Mucosa of descending colon (tissue), 3 donors: ENCODE measurements around the gene SMIM41. TPM values are rescaled to one million over a fixed set of nuclear protein-coding genes. Genes with fewer than 3 reads are reported as not detected.

Source experiments
- ATAC-seq: fragments of 200-7000 bp; cut with Tn5 transposase; one replicate; pipeline ENCODE4 v1.9.1; 2020; ENCODE audit warnings: mild to moderate bottlenecking, moderate library complexity
- DNase-seq, 3 donors: peaks; one replicate each; pipeline ENCODE4 v3.0.0-alpha.2; 2020
- H3K36me3 ChIP-seq: fragments of 200-600 bp; one replicate; pipeline ENCODE4 v1.8.0; 2021; ENCODE audit warnings: low read depth, mild to moderate bottlenecking
- H3K4me1 ChIP-seq: fragments of 200-600 bp; one replicate; pipeline ENCODE4 v1.8.0; 2021; ENCODE audit warnings: low read depth, mild to moderate bottlenecking
- H3K4me3 ChIP-seq: fragments of 200-600 bp; one replicate; pipeline ENCODE4 v1.8.0; 2021; ENCODE audit warnings: mild to moderate bottlenecking
- H3K9me3 ChIP-seq: fragments of 200-600 bp; one replicate; pipeline ENCODE4 v1.8.0; 2021; ENCODE audit warnings: mild to moderate bottlenecking
- intact Hi-C, 2 donors: fragments of 100-400 bp; cut with DNase I in 1 of 2; cut with micrococcal nuclease in 1 of 2; formaldehyde crosslinking; loops; one replicate each; pipeline versions ENCODE4 v1.11.0 to v1.11.1; 2022; cut with DNase I, micrococcal nuclease
- total RNA-seq, 3 donors: library from RNA; stranded (reverse); fragmentation: NEBNext Ultra II Directional in 2 of 3; extraction: Animal tissue kit (Norgen Biotek cat#: 25700) in 2 of 3; gene quantifications; one replicate each; pipeline versions ENCODE4 v1.2.1 to v1.2.4, GENCODE V29; 2021 to 2023
- TF ChIP-seq, protein P1 (sequence below): fragments of 200-600 bp; IDR thresholded peaks from one replicate; pipeline ENCODE4 v1.8.0; 2022; ENCODE audit warnings: antibody characterized with exemption, mild to moderate bottlenecking
- donor health status: DM: no; HTN: no; CAD: no; lungs with moderate emphysema.
- donor health status: DM: no; HTN: no; CAD: no.
- donor health status: DM: no; HTN: yes; CAD: no.

The SMIM41 gene
- total RNA-seq, 3 donors from 2014 or later = 0.32 to 0.41 TPM; not detected in 1

- ATAC-seq (peak; percentile 35), DNase-seq (peak; percentile 71 to 83 (median 79))
- H3K4me1 ChIP-seq = peaks cover 28% of the 10 kb centered on the region
- TF ChIP-seq, protein P1, sequence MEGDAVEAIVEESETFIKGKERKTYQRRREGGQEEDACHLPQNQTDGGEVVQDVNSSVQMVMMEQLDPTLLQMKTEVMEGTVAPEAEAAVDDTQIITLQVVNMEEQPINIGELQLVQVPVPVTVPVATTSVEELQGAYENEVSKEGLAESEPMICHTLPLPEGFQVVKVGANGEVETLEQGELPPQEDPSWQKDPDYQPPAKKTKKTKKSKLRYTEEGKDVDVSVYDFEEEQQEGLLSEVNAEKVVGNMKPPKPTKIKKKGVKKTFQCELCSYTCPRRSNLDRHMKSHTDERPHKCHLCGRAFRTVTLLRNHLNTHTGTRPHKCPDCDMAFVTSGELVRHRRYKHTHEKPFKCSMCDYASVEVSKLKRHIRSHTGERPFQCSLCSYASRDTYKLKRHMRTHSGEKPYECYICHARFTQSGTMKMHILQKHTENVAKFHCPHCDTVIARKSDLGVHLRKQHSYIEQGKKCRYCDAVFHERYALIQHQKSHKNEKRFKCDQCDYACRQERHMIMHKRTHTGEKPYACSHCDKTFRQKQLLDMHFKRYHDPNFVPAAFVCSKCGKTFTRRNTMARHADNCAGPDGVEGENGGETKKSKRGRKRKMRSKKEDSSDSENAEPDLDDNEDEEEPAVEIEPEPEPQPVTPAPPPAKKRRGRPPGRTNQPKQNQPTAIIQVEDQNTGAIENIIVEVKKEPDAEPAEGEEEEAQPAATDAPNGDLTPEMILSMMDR = no peak
- H3K9me3 ChIP-seq = no peaks in the 10 kb centered on the region
- intact Hi-C loops = no loop called here
- H3K36me3 ChIP-seq = no peaks in the 10 kb centered on the region
- no peak overlapping the region for H3K4me3 ChIP-seq
Measured at GRCh38 chr12:52052468-52053186, 26.9 kb upstream of the SMIM41 start.

- TF ChIP-seq, protein P1 = no peak
- intact Hi-C loops = no loop called here
- DNase-seq = peak in 1 of 3 donors; percentile 42
- Histone ChIP-seq H3K4me1 (peaks cover 28% of the 10 kb centered on the region), H3K9me3 (no peaks in the 10 kb centered on the region), H3K36me3 (no peaks in the 10 kb centered on the region), H3K4me3 (no peak overlapping the region)
- ATAC-seq = no peak
Measured at GRCh38 chr12:52053536-52054209, 25.8 kb upstream of the SMIM41 start.

DNA sequence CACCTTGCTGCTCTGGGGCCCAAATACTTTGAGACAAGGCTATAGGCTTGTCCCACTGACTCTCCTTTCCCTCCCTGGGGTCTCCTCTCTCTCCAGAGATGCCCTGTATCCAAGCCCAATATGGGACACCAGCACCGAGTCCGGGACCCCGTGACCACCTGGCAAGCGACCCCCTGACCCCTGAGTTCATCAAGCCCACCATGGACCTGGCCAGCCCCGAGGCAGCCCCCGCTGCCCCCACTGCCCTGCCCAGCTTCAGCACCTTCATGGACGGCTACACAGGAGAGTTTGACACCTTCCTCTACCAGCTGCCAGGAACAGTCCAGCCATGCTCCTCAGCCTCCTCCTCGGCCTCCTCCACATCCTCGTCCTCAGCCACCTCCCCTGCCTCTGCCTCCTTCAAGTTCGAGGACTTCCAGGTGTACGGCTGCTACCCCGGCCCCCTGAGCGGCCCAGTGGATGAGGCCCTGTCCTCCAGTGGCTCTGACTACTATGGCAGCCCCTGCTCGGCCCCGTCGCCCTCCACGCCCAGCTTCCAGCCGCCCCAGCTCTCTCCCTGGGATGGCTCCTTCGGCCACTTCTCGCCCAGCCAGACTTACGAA lies 25.2 kb upstream of the SMIM41 start:
- TF ChIP-seq, protein P1 = no peak
- DNase-seq (peak in 2 of 3 donors; percentile 46 to 50), ATAC-seq (no peak)
- no peak overlapping the region for H3K4me3 ChIP-seq
- peaks cover 28% of the 10 kb centered on the region for H3K4me1 ChIP-seq
- intact Hi-C loops = no loop called here
- H3K36me3 ChIP-seq = no peaks in the 10 kb centered on the region
- no peaks in the 10 kb centered on the region for H3K9me3 ChIP-seq

GRCh38 chr12:52054833-52055730 lies 24.4 kb upstream of the SMIM41 start:
- DNase-seq (peak in 2 of 3 donors; percentile 16 to 21), ATAC-seq (no peak)
- H3K36me3 ChIP-seq = no peaks in the 10 kb centered on the region
- H3K9me3 ChIP-seq = no peaks in the 10 kb centered on the region
- TF ChIP-seq, protein P1 = no peak
- peaks cover 21% of the 10 kb centered on the region for H3K4me1 ChIP-seq
- intact Hi-C loops = no loop called here
- H3K4me3 ChIP-seq = no peak overlapping the region
